Neural crest cell (in vitro differentiated cells): ENCODE measurements around the gene TCF15. TPM values are rescaled to one million over a fixed set of nuclear protein-coding genes. Genes with fewer than 3 reads are reported as not detected.

Experiments used
- DNase-seq: peaks from one replicate; pipeline ENCODE4 v3.0.0; 2021; ENCODE audit warnings: low read depth, mixed read lengths, low spot score
- H3K27ac Mint-ChIP-seq: one replicate; pipeline ENCODE4 v1.8.0; 2021; ENCODE audit warnings: mild to moderate bottlenecking, mixed read lengths; ENCODE audit not compliant: unreplicated experiment
- H3K27me3 Mint-ChIP-seq: 2 replicates; pipeline ENCODE4 v1.8.0; 2021; ENCODE audit warnings: low read depth, mild to moderate bottlenecking, mixed read lengths
- H3K36me3 Mint-ChIP-seq: 2 replicates; pipeline ENCODE4 v1.8.0; 2021; ENCODE audit warnings: low read depth, mild to moderate bottlenecking, mixed read lengths
- H3K4me1 Mint-ChIP-seq: 2 replicates; pipeline ENCODE4 v1.8.0; 2021; ENCODE audit warnings: mixed read lengths
- H3K4me3 Mint-ChIP-seq: one replicate; pipeline ENCODE4 v1.8.0; 2021; ENCODE audit warnings: mild to moderate bottlenecking, mixed read lengths
- H3K9me3 Mint-ChIP-seq: 2 replicates; pipeline ENCODE4 v1.8.0; 2021; ENCODE audit warnings: mixed read lengths
- CTCF ChIP-seq: fragments of 200-600 bp; sonication (generic); conservative IDR thresholded peaks from 2 replicates; pipeline ENCODE4 v1.5.0; 2021; ENCODE audit warnings: antibody characterized with exemption, mild to moderate bottlenecking
- total RNA-seq: library from RNA; stranded (reverse); gene quantifications from 2 replicates; pipeline ENCODE4 v1.2.1, GENCODE V29; 2021

Gene TCF15
- total RNA-seq, 1 donor from 2014 or later = 0.61 TPM

GRCh38 chr20:600141-600540 lies 10.0 kb downstream of the TCF15 start:
- H3K4me1 Mint-ChIP-seq = peaks cover 18% of the 10 kb centered on the region
- no peak overlapping the region for H3K4me3 Mint-ChIP-seq
- TF ChIP-seq CTCF = no peak
- H3K27me3 Mint-ChIP-seq = peaks cover 5% of the 10 kb centered on the region
- no peak overlapping the region for H3K27ac Mint-ChIP-seq
- H3K36me3 Mint-ChIP-seq = no peaks in the 10 kb centered on the region
- DNase-seq = no peak
- H3K9me3 Mint-ChIP-seq = no peaks in the 10 kb centered on the region

DNA sequence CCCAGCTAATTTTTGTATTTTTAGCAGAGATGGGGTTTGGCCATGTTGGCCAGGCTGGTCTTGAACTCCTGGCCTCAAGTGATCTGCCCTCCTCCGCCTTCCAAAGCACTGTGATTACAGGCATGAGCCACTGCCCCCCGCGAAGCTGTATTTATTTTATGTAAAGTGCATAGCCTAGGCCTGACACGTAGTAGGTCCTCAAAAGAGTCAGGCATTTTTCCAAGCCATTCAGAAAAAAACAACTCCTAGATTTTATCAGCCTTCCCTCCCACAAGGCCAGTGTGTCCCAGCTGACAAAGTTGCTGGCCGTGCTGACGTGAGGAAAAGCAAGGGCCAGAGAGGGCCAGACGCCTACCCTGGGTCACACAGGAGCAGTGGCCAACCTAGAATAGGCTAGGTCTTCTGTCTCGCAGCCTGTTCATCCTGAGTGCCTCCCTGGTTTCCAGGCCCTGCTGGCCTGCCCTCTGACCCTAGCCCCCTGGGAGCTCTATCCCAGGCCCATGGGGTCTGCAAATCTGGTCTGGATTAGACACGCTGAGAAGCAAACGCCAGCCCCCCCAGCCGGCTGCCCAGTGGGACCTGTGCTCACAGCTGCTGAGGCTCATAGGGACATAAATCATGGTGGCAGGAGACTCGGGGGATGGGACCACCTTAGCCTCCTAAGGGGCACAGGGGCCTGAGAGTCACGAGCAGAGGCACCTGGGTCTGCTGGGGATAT lies 11.8 kb downstream of the TCF15 start:
- TF ChIP-seq CTCF = no peak
- no peaks in the 10 kb centered on the region for H3K9me3 Mint-ChIP-seq

GRCh38 chr20:597560-597959 lies 12.5 kb downstream of the TCF15 start:
- Mint-ChIP-seq H3K27me3 (no peaks in the 10 kb centered on the region), H3K36me3 (no peaks in the 10 kb centered on the region), H3K4me1 (no peaks in the 10 kb centered on the region), H3K27ac (no peak overlapping the region), H3K9me3 (no peaks in the 10 kb centered on the region), H3K4me3 (no peak overlapping the region)
- no peak for DNase-seq
- no peak for TF ChIP-seq CTCF

More for the DNA sequence above, 11.8 kb downstream of the TCF15 start:
- no peaks in the 10 kb centered on the region for H3K27me3 Mint-ChIP-seq
- H3K36me3 Mint-ChIP-seq = no peaks in the 10 kb centered on the region
- no peak for DNase-seq
- H3K4me3 Mint-ChIP-seq = no peak overlapping the region
- peaks cover under 1% of the 10 kb centered on the region for H3K4me1 Mint-ChIP-seq
- H3K27ac Mint-ChIP-seq = no peak overlapping the region

DNA sequence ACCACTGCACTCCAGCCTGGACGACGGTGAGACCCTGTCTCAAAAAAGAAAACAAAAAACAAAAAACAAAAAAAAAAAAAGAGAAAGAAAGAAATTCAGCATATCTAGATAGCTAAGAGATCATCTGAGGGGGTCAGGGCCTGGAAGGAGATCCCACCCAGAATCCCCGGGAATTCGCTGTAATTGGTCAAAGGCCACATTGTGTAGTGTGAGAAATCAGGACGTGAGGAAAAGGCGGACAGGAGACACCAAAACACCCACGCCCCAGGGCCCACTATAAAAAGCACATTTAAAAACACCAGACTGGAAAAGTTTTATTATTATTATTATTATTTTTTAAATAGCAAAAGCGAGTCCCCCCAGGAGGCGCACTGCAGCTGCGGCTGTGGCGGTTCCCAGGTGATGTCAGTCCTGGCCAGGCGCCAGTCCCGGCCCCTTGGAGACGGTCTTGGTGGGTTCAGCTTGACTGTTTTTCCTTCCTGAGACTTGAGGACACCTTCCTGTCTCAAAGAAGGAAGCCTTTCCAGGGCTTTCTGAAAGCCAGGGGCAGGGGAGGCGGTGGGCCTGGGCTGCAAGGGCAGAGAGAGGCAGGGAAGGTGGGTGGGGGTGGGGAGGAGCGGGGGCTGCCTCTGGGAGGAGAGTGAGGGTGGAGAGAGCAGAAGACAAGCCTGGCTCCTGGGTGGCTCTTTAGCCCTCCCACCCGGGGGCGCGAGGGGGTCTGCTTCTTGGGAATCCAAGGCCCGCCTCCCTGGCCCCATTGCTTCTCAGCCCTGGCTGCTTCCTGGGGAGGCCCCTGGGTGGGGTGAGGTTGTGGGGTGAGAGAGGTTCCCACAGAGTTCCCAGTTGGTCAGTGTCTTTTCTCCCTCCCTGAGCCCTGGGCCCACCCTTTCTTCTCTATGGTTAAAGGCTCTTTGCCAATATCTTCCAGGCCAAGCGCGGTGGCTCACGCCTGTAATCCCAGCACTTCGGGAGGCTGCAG lies 14.5 kb downstream of the TCF15 start:
- no peaks in the 10 kb centered on the region for H3K4me1 Mint-ChIP-seq
- TF ChIP-seq CTCF = no peak
- no peak overlapping the region for H3K27ac Mint-ChIP-seq
- no peak for DNase-seq
- no peaks in the 10 kb centered on the region for H3K9me3 Mint-ChIP-seq
- H3K36me3 Mint-ChIP-seq = no peaks in the 10 kb centered on the region
- H3K4me3 Mint-ChIP-seq = no peak overlapping the region
- H3K27me3 Mint-ChIP-seq = peaks cover 18% of the 10 kb centered on the region

DNA sequence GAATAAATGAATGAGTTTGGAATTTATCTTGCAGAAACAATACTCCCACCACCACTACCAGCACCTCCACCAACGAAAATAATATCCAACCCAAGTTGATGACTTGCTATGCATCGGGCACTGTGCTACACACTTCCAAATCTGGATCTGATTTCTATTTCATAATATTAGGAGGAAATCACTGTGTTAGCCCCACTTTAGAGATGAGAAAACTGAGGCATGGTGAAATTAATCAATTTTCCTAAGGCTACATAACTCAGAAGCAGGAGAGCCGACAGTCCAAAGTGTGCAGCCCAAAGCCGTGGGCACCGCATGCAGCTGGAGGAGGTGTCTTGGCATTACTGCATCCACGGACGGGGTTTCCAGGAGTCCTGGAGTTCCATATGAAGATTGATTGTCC lies 17.6 kb downstream of the TCF15 start:
- Mint-ChIP-seq H3K4me1 (no peaks in the 10 kb centered on the region), H3K9me3 (no peaks in the 10 kb centered on the region), H3K27ac (no peak overlapping the region), H3K4me3 (no peak overlapping the region), H3K27me3 (peaks cover 22% of the 10 kb centered on the region), H3K36me3 (no peaks in the 10 kb centered on the region)
- no peak for TF ChIP-seq CTCF
- DNase-seq = no peak
